ENCODE results near the gene NRN1. TPM values are rescaled to one million over a fixed set of nuclear protein-coding genes. Genes with fewer than 3 reads are reported as not detected.

The NRN1 gene, protein sequence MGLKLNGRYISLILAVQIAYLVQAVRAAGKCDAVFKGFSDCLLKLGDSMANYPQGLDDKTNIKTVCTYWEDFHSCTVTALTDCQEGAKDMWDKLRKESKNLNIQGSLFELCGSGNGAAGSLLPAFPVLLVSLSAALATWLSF
- 10 to 100 TPM in 1 of 3 donors, 1 to 10 TPM in 2; 2.7 to 10.6 (median 3.6) TPM for total RNA-seq
- long read RNA-seq, donor 1, transcript NRN1-201 (3 exons, 1,624 nt), result major isoform, 15 of 18 reads
- long read RNA-seq, donor 1, partial matches to known transcripts, result 1 of 18 reads
- long read RNA-seq, donor 1, other reads (novel, unspliced or antisense), result 2 of 18 reads
- long read RNA-seq, donor 2, transcript NRN1-201 (3 exons, 1,624 nt), result major isoform, 7 of 7 reads
- long read RNA-seq, donor 2, partial matches to known transcripts, result 0 of 7 reads
- long read RNA-seq, donor 2, other reads (novel, unspliced or antisense), result 0 of 7 reads

- Histone ChIP-seq H3K36me3 (ENCODE audit: low read depth) (no peaks in the 10 kb centered on the region), H3K4me1 (ENCODE audit: low read depth) (peaks cover 41% of the 10 kb centered on the region), H3K9me3 (no peaks in the 10 kb centered on the region), H3K4me3 (no peak within 1 kb of the TSS)
- intact Hi-C loops (cut with DNase I, micrococcal nuclease), result no loop called here
- peak in 1 of 3 donors; percentile 38 for DNase-seq
- TF ChIP-seq CTCF (IDR thresholded peaks at IDR 0.05), result no peak
- no peak for ATAC-seq
These were observed at the start of gene NRN1 for GRCh38 chr6:6006428-6007365. Gene NRN1 (minus strand): TSS chr6:6006925. CDS start chr6:6006749, 176 bp downstream.

GRCh38 chr6:6052216-6052615 lies 45.5 kb upstream of the NRN1 start:
- no peaks in the 10 kb centered on the region for H3K36me3 ChIP-seq (ENCODE audit: low read depth)
- H3K4me1 ChIP-seq (ENCODE audit: low read depth), result no peaks in the 10 kb centered on the region
- DNase-seq (no peak), ATAC-seq (no peak)
- TF ChIP-seq CTCF (IDR thresholded peaks at IDR 0.05), result no peak
- H3K9me3 ChIP-seq, result no peaks in the 10 kb centered on the region
- H3K4me3 ChIP-seq, result no peak overlapping the region
- intact Hi-C loops (cut with DNase I, micrococcal nuclease), result no loop called here

- Histone ChIP-seq H3K4me3 (no peak overlapping the region), H3K4me1 (ENCODE audit: low read depth) (no peaks in the 10 kb centered on the region), H3K36me3 (ENCODE audit: low read depth) (no peaks in the 10 kb centered on the region), H3K9me3 (no peaks in the 10 kb centered on the region)
- TF ChIP-seq CTCF (IDR thresholded peaks at IDR 0.05), result no peak
- intact Hi-C loops (cut with DNase I, micrococcal nuclease), result no loop called here
- no peak for DNase-seq
- ATAC-seq, result no peak
These were observed 40.0 kb upstream of the NRN1 start for GRCh38 chr6:6046716-6047115.

DNA sequence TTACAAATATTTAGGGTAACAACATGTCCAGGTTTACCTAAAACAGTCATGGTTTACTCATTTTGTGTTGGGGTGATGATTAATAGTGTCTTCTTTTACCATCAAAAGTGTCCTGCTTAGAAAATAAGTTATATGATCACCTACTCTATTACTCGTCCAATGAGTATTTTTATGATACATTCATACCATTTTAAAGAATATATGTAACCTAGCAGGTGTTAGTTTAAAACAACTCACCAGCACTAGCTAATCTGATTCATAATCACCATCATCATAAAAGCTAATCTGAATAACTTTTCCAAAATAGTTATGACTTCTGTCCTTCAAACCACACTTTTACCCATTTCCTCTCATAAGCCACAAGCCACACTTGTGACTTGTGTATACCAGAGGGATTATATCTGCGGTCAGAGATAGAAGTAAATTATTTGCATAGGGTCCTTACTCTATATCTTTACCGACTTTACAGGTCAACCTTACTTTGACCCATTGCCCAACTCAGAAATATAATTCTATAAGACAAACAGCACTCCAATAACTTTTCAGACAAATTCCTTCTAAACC lies 33.3 kb upstream of the NRN1 start:
- intact Hi-C loops (cut with DNase I, micrococcal nuclease), result no loop called here
- H3K9me3 ChIP-seq, result no peaks in the 10 kb centered on the region
- TF ChIP-seq CTCF (IDR thresholded peaks at IDR 0.05), result no peak
- no peaks in the 10 kb centered on the region for H3K4me1 ChIP-seq (ENCODE audit: low read depth)
- no peak overlapping the region for H3K4me3 ChIP-seq
- ATAC-seq (no peak), DNase-seq (no peak)
- H3K36me3 ChIP-seq (ENCODE audit: low read depth), result no peaks in the 10 kb centered on the region

DNA sequence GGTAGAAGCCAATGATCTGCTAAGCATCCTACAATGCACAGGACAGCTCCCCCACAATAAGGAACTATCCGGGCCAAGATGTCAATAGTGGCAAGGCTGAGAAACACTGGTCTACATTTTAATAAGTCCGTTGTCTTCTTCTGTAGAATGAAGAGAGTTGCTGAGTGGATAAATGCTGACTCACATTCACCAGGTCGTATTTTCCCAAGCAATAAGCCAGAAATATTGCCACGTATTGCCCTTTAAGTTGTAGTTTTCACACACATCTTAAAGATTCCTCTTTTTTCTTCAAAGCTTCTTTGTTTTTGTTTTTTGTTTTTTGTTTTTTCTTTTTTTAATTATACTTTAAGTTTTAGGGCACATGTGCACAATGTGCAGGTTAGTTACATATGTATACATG lies 30.5 kb upstream of the NRN1 start:
- ATAC-seq (no peak), DNase-seq (no peak)
- Histone ChIP-seq H3K9me3 (no peaks in the 10 kb centered on the region), H3K4me3 (no peak overlapping the region), H3K36me3 (ENCODE audit: low read depth) (no peaks in the 10 kb centered on the region), H3K4me1 (ENCODE audit: low read depth) (no peaks in the 10 kb centered on the region)
- intact Hi-C loops (cut with DNase I, micrococcal nuclease), result no loop called here
- no peak for TF ChIP-seq CTCF (IDR thresholded peaks at IDR 0.05)

Measured in mucosa of descending colon (tissue), 3 donors.